KMS-11 (cell line): Measurements from ENCODE around the gene CLDN19.

Experiments used
- H2AFZ ChIP-seq: fragments of 200-600 bp; sonication (generic); 2 replicates; pipeline ENCODE4 v1.6.1; 2016; ENCODE audit warnings: antibody characterized with exemption, mixed run types, low read depth
- H3K27ac ChIP-seq: fragments of 200-600 bp; sonication (generic); 2 replicates; pipeline ENCODE4 v1.6.1; 2016; ENCODE audit warnings: mild to moderate bottlenecking, mixed run types
- H3K27me3 ChIP-seq: fragments of 200-600 bp; sonication (generic); 2 replicates; pipeline ENCODE4 v1.6.1; 2017; ENCODE audit warnings: mild to moderate bottlenecking, low read depth, mixed run types, moderate library complexity; ENCODE audit not compliant: insufficient read depth
- H3K36me3 ChIP-seq: fragments of 200-600 bp; sonication (generic); 2 replicates; pipeline ENCODE4 v1.6.1; 2017; ENCODE audit warnings: mild to moderate bottlenecking, mixed run types; ENCODE audit not compliant: insufficient read depth
- H3K4me1 ChIP-seq: fragments of 200-600 bp; sonication (generic); 2 replicates; pipeline ENCODE4 v1.6.1; 2016; ENCODE audit warnings: mild to moderate bottlenecking, low read depth, mixed run types; ENCODE audit not compliant: poor library complexity, severe bottlenecking
- H3K4me2 ChIP-seq: fragments of 200-600 bp; sonication (generic); 2 replicates; pipeline ENCODE4 v1.7.0; 2016; ENCODE audit warnings: mild to moderate bottlenecking, mixed run types
- H3K4me3 ChIP-seq: fragments of 200-600 bp; sonication (generic); IDR thresholded peaks from 2 replicates; pipeline ENCODE4 v1.6.1; 2017; ENCODE audit warnings: low read depth, low read length, mixed read lengths; ENCODE audit not compliant: insufficient read depth
- H3K79me2 ChIP-seq: fragments of 200-600 bp; sonication (generic); 2 replicates; pipeline ENCODE4 v1.6.1; 2016; ENCODE audit warnings: low read depth, mixed run types; ENCODE audit not compliant: insufficient read depth
- H3K9ac ChIP-seq: fragments of 200-600 bp; sonication (generic); 2 replicates; pipeline ENCODE4 v1.6.1; 2016; ENCODE audit warnings: mild to moderate bottlenecking, mixed run types
- H4K20me1 ChIP-seq: fragments of 200-600 bp; sonication (generic); 2 replicates; pipeline ENCODE4 v1.6.1; 2016; ENCODE audit warnings: mild to moderate bottlenecking, mixed run types; ENCODE audit not compliant: insufficient read depth
- TF ChIP-seq, protein P1 (sequence below): fragments of 200-600 bp; sonication (generic); conservative IDR thresholded peaks from 2 replicates; pipeline ENCODE4 v1.6.1; 2017; ENCODE audit warnings: low read depth, mild to moderate bottlenecking, antibody characterized with exemption, low read length, moderate library complexity, mixed read lengths

CLDN19 gene

DNA sequence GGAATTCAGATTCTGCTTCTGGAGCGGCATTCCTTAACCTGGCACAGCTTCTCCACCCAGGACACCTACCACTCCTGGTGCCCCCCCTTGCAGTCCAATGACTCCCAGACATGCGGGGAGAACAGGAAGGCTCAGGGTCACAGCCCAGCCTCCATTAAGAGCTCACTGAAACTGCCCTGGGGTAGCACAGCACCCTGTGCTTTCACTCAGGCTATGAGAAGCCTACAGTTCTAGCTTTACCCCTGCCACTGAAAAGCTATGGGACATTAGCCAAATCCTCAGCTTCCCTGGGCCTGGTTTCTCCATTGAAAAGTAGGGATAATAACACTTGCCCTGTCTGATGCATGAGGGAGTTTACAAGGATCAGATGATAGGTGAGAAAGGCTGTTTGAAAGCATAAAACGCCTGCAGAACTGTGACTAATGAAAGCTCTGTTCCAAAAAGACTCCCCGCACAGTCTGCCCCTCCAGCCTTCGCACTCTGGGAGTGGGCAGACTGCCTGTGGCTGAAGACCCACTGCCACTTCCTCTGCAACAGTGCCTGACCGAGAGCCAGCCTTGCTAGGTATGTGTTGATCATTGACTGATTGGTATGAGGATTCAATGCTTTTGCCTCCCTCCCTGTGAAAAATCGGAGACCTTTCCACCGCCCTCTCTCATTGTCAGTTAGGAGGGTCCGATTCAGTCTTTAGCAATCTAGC lies 2.7 kb upstream of the CLDN19 start:
- no peak overlapping the region for H3K4me2 ChIP-seq
- H3K79me2 ChIP-seq: no peaks in the 10 kb centered on the region
- no peak overlapping the region for H2AFZ ChIP-seq
- TF ChIP-seq, protein P1, sequence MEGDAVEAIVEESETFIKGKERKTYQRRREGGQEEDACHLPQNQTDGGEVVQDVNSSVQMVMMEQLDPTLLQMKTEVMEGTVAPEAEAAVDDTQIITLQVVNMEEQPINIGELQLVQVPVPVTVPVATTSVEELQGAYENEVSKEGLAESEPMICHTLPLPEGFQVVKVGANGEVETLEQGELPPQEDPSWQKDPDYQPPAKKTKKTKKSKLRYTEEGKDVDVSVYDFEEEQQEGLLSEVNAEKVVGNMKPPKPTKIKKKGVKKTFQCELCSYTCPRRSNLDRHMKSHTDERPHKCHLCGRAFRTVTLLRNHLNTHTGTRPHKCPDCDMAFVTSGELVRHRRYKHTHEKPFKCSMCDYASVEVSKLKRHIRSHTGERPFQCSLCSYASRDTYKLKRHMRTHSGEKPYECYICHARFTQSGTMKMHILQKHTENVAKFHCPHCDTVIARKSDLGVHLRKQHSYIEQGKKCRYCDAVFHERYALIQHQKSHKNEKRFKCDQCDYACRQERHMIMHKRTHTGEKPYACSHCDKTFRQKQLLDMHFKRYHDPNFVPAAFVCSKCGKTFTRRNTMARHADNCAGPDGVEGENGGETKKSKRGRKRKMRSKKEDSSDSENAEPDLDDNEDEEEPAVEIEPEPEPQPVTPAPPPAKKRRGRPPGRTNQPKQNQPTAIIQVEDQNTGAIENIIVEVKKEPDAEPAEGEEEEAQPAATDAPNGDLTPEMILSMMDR: no peak
- no peaks in the 10 kb centered on the region for H3K27me3 ChIP-seq
- no peaks in the 10 kb centered on the region for H4K20me1 ChIP-seq
- H3K4me3 ChIP-seq: no peak overlapping the region
- H3K27ac ChIP-seq: no peak overlapping the region
- H3K9ac ChIP-seq: no peak overlapping the region
- no peaks in the 10 kb centered on the region for H3K36me3 ChIP-seq
- H3K4me1 ChIP-seq: no peaks in the 10 kb centered on the region

DNA sequence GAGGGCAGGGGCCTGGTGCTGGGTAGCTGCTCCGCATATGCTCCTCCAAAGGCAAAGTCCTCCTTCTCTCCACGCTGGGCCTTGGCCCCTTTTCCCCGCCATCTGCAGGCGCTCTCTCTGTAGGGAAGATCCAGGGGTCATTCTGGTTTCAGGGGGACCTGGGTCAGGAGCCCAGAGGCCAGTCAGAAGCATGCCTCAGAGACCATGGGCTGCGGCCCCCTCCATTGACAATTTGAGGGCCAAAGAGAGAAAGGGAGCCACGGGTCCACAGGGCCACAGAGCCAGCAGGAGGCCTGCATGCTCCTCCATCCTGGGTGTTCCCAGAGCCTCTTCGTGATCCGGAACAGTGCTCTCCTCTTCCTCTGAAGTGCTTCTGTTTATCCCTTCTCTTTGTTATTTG lies 2.1 kb upstream of the CLDN19 start:
- H4K20me1 ChIP-seq: no peaks in the 10 kb centered on the region
- peaks cover 2% of the 10 kb centered on the region for H3K4me1 ChIP-seq
- no peak overlapping the region for H3K4me3 ChIP-seq
- no peaks in the 10 kb centered on the region for H3K27me3 ChIP-seq
- TF ChIP-seq, protein P1: no peak
- no peak overlapping the region for H3K4me2 ChIP-seq
- H2AFZ ChIP-seq: no peak overlapping the region
- no peaks in the 10 kb centered on the region for H3K79me2 ChIP-seq
- H3K27ac ChIP-seq: no peak overlapping the region
- no peaks in the 10 kb centered on the region for H3K36me3 ChIP-seq
- H3K9ac ChIP-seq: no peak overlapping the region

DNA sequence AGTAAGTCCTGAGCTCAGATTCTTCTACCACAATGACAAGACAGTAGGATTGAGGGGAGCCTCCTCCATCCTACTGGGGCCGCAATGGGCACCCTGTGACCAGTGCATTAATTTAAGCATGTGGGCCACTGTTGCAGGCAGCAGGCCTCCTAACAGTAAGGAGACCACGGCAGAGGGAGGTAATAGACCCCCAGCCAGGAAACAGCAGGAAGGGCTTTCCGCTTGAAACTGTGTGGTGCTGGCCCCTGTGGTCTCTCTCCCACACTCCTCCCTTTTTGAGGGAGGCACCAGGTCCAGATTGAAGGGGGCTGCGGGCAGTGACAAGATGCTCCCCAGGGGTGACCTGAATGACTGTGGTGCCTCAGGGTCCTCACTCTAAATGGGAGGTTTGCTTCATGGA lies 1.7 kb upstream of the CLDN19 start:
- no peak overlapping the region for H2AFZ ChIP-seq
- no peaks in the 10 kb centered on the region for H4K20me1 ChIP-seq
- H3K4me1 ChIP-seq: peaks cover 3% of the 10 kb centered on the region
- H3K4me2 ChIP-seq: no peak overlapping the region
- H3K36me3 ChIP-seq: no peaks in the 10 kb centered on the region
- no peaks in the 10 kb centered on the region for H3K27me3 ChIP-seq
- H3K27ac ChIP-seq: no peak overlapping the region
- H3K4me3 ChIP-seq: no peak overlapping the region
- TF ChIP-seq, protein P1: no peak
- H3K79me2 ChIP-seq: no peaks in the 10 kb centered on the region
- no peak overlapping the region for H3K9ac ChIP-seq

DNA sequence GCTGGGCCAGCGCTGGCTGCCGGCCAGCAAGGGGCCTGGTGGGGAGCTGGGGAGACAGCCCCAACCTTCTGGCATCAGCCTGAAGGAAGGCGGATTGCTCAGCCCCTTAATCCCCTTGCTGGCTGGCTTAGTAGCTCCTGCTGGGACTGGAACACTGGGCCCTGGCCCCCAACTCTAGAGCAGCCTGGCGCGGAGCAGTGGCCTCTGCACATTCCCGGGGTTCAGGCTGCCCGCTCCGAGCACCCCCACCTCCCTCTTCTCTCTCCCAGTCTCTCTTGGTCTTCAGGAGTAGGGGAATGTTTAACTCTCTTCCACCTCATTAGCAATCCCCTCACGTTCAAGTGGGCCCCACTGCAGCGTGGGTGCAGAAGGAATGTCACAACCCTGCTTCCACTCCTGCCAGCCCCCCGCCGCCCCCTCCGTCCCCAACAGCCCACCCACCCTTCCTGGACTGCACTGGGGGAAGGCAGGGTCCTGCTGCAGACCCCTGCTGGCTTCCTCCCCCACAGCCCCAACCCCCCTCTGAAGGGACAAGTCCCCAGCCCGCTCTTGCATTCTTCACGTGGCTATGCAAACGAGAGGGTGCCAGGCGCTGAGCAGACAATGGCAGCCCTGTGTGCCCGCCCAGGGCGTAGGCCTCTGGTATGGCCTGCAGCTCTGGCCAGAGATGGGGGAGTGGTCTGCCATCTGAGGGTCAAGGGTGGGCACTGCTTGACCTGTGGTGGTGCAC lies 980 bp upstream of the CLDN19 start:
- Histone ChIP-seq H4K20me1 (no peaks in the 10 kb centered on the region), H3K27me3 (no peaks in the 10 kb centered on the region), H3K4me2 (no peak overlapping the region), H3K36me3 (no peaks in the 10 kb centered on the region), H3K27ac (no peak overlapping the region), H3K4me3 (no peak overlapping the region), H3K4me1 (peaks cover 3% of the 10 kb centered on the region), H3K79me2 (no peaks in the 10 kb centered on the region), H2AFZ (no peak overlapping the region), H3K9ac (no peak overlapping the region)
- TF ChIP-seq, protein P1: no peak
